H9 (cell line): ENCODE data around the gene ABCF2. TPM values are rescaled to one million over a fixed set of nuclear protein-coding genes. Genes with fewer than 3 reads are reported as not detected.

Experiments
- DNase-seq: peaks from one replicate; pipeline ENCODE4 v3.0.0-alpha.2; 2017
- H2AFZ ChIP-seq: one replicate; pipeline ENCODE4 v1.6.1; 2013; ENCODE audit warnings: mild to moderate bottlenecking, low read length, control low read depth, moderate library complexity
- H2AK5ac ChIP-seq: 2 replicates; pipeline ENCODE4 v1.6.1; 2013; ENCODE audit warnings: low read length, control low read depth, mixed read lengths; ENCODE audit not compliant: insufficient read length
- H2BK120ac ChIP-seq: one replicate; pipeline ENCODE4 v1.6.1; 2013; ENCODE audit warnings: low read depth, mild to moderate bottlenecking, low read length, control low read depth, inconsistent platforms; ENCODE audit not compliant: poor library complexity, severe bottlenecking
- H2BK12ac ChIP-seq: 2 replicates; pipeline ENCODE4 v1.6.1; 2013; ENCODE audit warnings: low read length, control low read depth, mixed read lengths, low read depth; ENCODE audit not compliant: insufficient read length
- H2BK15ac ChIP-seq: 2 replicates; pipeline ENCODE4 v1.6.1; 2013; ENCODE audit warnings: low read depth, low read length, control low read depth
- H2BK20ac ChIP-seq: one replicate; pipeline ENCODE4 v1.6.1; 2013; ENCODE audit warnings: low read depth, mild to moderate bottlenecking, low read length, control low read depth, inconsistent platforms; ENCODE audit not compliant: poor library complexity, severe bottlenecking
- H2BK5ac ChIP-seq: 2 replicates; pipeline ENCODE4 v1.6.1; 2013; ENCODE audit warnings: low read length, control low read depth, mixed read lengths; ENCODE audit not compliant: insufficient read length
- H3K14ac ChIP-seq: 2 replicates; pipeline ENCODE4 v1.6.1; 2013; ENCODE audit warnings: low read length, control low read depth; ENCODE audit not compliant: insufficient read depth
- H3K18ac ChIP-seq: 2 replicates; pipeline ENCODE4 v1.6.1; 2013; ENCODE audit warnings: low read depth, mild to moderate bottlenecking, mixed read lengths, low read length, control low read depth; ENCODE audit not compliant: insufficient read length
- H3K23ac ChIP-seq: 2 replicates; pipeline ENCODE4 v1.6.1; 2013; ENCODE audit warnings: low read length, control low read depth, mixed read lengths, low read depth; ENCODE audit not compliant: insufficient read length
- H3K23me2 ChIP-seq: 2 replicates; pipeline ENCODE4 v1.6.1; 2013; ENCODE audit warnings: low read depth, mild to moderate bottlenecking, mixed read lengths, low read length, control low read depth; ENCODE audit not compliant: insufficient read length, poor library complexity, severe bottlenecking
- H3K27ac ChIP-seq: 2 replicates; pipeline ENCODE4 v1.5.1; 2013; ENCODE audit warnings: low read length, control low read depth, mixed read lengths, low read depth; ENCODE audit not compliant: insufficient read length
- H3K27me3 ChIP-seq: 2 replicates; pipeline ENCODE4 v1.6.1; 2013; ENCODE audit warnings: low read length, control low read depth, inconsistent platforms; ENCODE audit not compliant: insufficient read depth
- H3K4ac ChIP-seq: 2 replicates; pipeline ENCODE4 v1.6.1; 2013; ENCODE audit warnings: low read depth, mild to moderate bottlenecking, control low read depth, inconsistent platforms, low read length, moderate library complexity
- H3K4me1 ChIP-seq: 2 replicates; pipeline ENCODE4 v1.6.1; 2013; ENCODE audit warnings: low read length, control low read depth, inconsistent platforms; ENCODE audit not compliant: insufficient read depth
- H3K4me2 ChIP-seq: 2 replicates; pipeline ENCODE4 v1.6.1; 2013; ENCODE audit warnings: low read length, control low read depth, mixed read lengths; ENCODE audit not compliant: insufficient read length, insufficient read depth
- H3K56ac ChIP-seq: 2 replicates; pipeline ENCODE4 v1.6.1; 2013; ENCODE audit warnings: low read depth, mild to moderate bottlenecking, mixed read lengths, low read length, control low read depth; ENCODE audit not compliant: insufficient read length
- H3K79me1 ChIP-seq: 2 replicates; pipeline ENCODE4 v1.6.1; 2013; ENCODE audit warnings: low read depth, mild to moderate bottlenecking, moderate library complexity, low read length, control low read depth, inconsistent platforms; ENCODE audit not compliant: insufficient read depth, poor library complexity, severe bottlenecking
- H3K79me2 ChIP-seq: 2 replicates; pipeline ENCODE4 v1.6.1; 2013; ENCODE audit warnings: low read length, control low read depth, inconsistent platforms; ENCODE audit not compliant: insufficient read depth
- H3K9ac ChIP-seq: 2 replicates; pipeline ENCODE4 v1.6.1; 2013; ENCODE audit warnings: low read length, control low read depth, mixed read lengths; ENCODE audit not compliant: insufficient read length; ENCODE audit errors: extremely low read depth
- H3K9me3 ChIP-seq: one replicate; pipeline ENCODE4 v1.6.1; 2013; ENCODE audit warnings: low read depth, low read length, inconsistent platforms; ENCODE audit not compliant: control insufficient read depth
- H3T11ph ChIP-seq: one replicate; pipeline ENCODE4 v1.6.1; 2013; ENCODE audit warnings: mild to moderate bottlenecking, low read length, control low read depth, inconsistent platforms
- H4K20me1 ChIP-seq: one replicate; pipeline ENCODE4 v1.6.1; 2013; ENCODE audit not compliant: control insufficient read depth, insufficient read length, insufficient read depth
- H4K5ac ChIP-seq: 2 replicates; pipeline ENCODE4 v1.6.1; 2013; ENCODE audit warnings: low read depth, mild to moderate bottlenecking, mixed read lengths, low read length, control low read depth; ENCODE audit not compliant: insufficient read length
- H4K8ac ChIP-seq: replicated peaks from 2 replicates; pipeline ENCODE4 v1.6.1; 2013; ENCODE audit warnings: low read length, control low read depth, mixed read lengths, low read depth; ENCODE audit not compliant: insufficient read length
- H4K91ac ChIP-seq: 2 replicates; pipeline ENCODE4 v1.6.1; 2013; ENCODE audit warnings: low read depth, mild to moderate bottlenecking, moderate library complexity, mixed read lengths, low read length, control low read depth; ENCODE audit not compliant: insufficient read length
- H3K27ac Mint-ChIP-seq, 3 experiments: 2 replicates in 2 of 3; 3 replicates in 1 of 3; pipeline ENCODE4 v1.8.0; 2020 to 2021; ENCODE audit warnings: mixed read lengths in 3 of 3, mild to moderate bottlenecking in 1 of 3, moderate library complexity in 1 of 3
- H3K27me3 Mint-ChIP-seq: 2 replicates; pipeline ENCODE4 v1.8.0; 2021; ENCODE audit warnings: low read depth, mild to moderate bottlenecking, moderate library complexity, mixed read lengths
- H3K36me3 Mint-ChIP-seq, 3 experiments: 2 replicates in 2 of 3; 3 replicates in 1 of 3; pipeline ENCODE4 v1.8.0; 2020 to 2021; ENCODE audit warnings: low read depth in 3 of 3, mixed read lengths in 3 of 3; ENCODE audit not compliant: insufficient read depth in 1 of 3
- H3K4me1 Mint-ChIP-seq, 2 experiments: 2 replicates each; pipeline ENCODE4 v1.8.0; 2020; ENCODE audit warnings: mixed read lengths in 2 of 2
- H3K4me3 Mint-ChIP-seq, 2 experiments: 2 replicates in 1 of 2; 3 replicates in 1 of 2; pipeline ENCODE4 v1.8.0; 2020 to 2021; ENCODE audit warnings: mild to moderate bottlenecking in 2 of 2, mixed read lengths in 2 of 2, moderate library complexity in 1 of 2
- H3K9me3 Mint-ChIP-seq, 2 experiments: 2 replicates in 1 of 2; 3 replicates in 1 of 2; pipeline ENCODE4 v1.8.0; 2020; ENCODE audit warnings: mild to moderate bottlenecking in 2 of 2, mixed read lengths in 2 of 2, moderate library complexity in 1 of 2
- CTCF ChIP-seq: fragments of 200-600 bp; sonication (generic); conservative IDR thresholded peaks from 3 replicates; pipeline ENCODE4 v1.8.0; 2021; ENCODE audit warnings: antibody characterized with exemption, mild to moderate bottlenecking
- WGBS: extraction: QIAGEN DNeasy Blood & Tissue Kit; methylation state at CpG from one replicate; pipeline ENCODE4 v1.1.7; 2013; ENCODE audit warnings: missing lambda C conversion rate, low lambda C conversion rate, mixed read lengths; ENCODE audit not compliant: insufficient read length; ENCODE audit errors: extremely low coverage; 5-methylcytosine and 5-hydroxymethylcytosine counted together
- total RNA-seq: library from RNA; stranded (reverse); gene quantifications from 2 replicates; pipeline ENCODE4 v1.2.1, GENCODE V29; 2021

ABCF2 gene
- total RNA-seq, 1 experiment from 2014 or later: 70.1 TPM

GRCh38 chr7:151244196-151244840, 17.3 kb upstream of the ABCF2 start:
- no peak overlapping the region for H2BK15ac ChIP-seq
- no peak overlapping the region for H3K23ac ChIP-seq
- H4K5ac ChIP-seq: no peak overlapping the region
- no peak overlapping the region for H3T11ph ChIP-seq
- H3K79me2 ChIP-seq: no peaks in the 10 kb centered on the region
- no peak overlapping the region for H3K27ac ChIP-seq
- Mint-ChIP-seq H3K27me3 (peaks cover 55% of the 10 kb centered on the region), H3K4me3 (peak overlapping the region; percentile 52 to 77; a peak in 4 of 5 replicates), H3K4me1 (peaks cover 38 to 47% of the 10 kb centered on the region in 2 experiments), H3K36me3 (peaks cover 0 to 2% (median 2%) of the 10 kb centered on the region in 3 experiments; a peak in 5 of 7 replicates), H3K9me3 (no peaks in the 10 kb centered on the region; a peak in 1 of 5 replicates), H3K27ac (no peak overlapping the region)
- H4K20me1 ChIP-seq: no peaks in the 10 kb centered on the region
- TF ChIP-seq CTCF: peak; percentile 94
- H4K8ac ChIP-seq: no peak overlapping the region
- H3K56ac ChIP-seq: no peak overlapping the region
- H3K18ac ChIP-seq: no peak overlapping the region
- WGBS: no CpG with 5 or more reads among the region's 10 CpGs
- peak; percentile 54 for DNase-seq
- H3K14ac ChIP-seq: no peak overlapping the region
- no peak overlapping the region for H2AK5ac ChIP-seq
- peaks cover 10% of the 10 kb centered on the region; the same call in 1 of the 2 replicates for H3K27me3 ChIP-seq
- no peak overlapping the region for H2BK5ac ChIP-seq
- no peak overlapping the region for H2BK20ac ChIP-seq
- H4K91ac ChIP-seq: no peak overlapping the region
- no peak overlapping the region for H2BK12ac ChIP-seq
- H3K9me3 ChIP-seq: no peaks in the 10 kb centered on the region
- no peak overlapping the region for H2AFZ ChIP-seq
- no peak overlapping the region for H3K9ac ChIP-seq
- H3K4ac ChIP-seq: no peak overlapping the region
- H2BK120ac ChIP-seq: no peak overlapping the region
- no peaks in the 10 kb centered on the region for H3K79me1 ChIP-seq
- no peaks in the 10 kb centered on the region; the same call in 1 of the 2 replicates for H3K4me1 ChIP-seq
- H3K23me2 ChIP-seq: peaks cover 10% of the 10 kb centered on the region
- H3K4me2 ChIP-seq: peak overlapping the region; percentile 59
